Measurements from ENCODE around the gene RNF223.

DNA sequence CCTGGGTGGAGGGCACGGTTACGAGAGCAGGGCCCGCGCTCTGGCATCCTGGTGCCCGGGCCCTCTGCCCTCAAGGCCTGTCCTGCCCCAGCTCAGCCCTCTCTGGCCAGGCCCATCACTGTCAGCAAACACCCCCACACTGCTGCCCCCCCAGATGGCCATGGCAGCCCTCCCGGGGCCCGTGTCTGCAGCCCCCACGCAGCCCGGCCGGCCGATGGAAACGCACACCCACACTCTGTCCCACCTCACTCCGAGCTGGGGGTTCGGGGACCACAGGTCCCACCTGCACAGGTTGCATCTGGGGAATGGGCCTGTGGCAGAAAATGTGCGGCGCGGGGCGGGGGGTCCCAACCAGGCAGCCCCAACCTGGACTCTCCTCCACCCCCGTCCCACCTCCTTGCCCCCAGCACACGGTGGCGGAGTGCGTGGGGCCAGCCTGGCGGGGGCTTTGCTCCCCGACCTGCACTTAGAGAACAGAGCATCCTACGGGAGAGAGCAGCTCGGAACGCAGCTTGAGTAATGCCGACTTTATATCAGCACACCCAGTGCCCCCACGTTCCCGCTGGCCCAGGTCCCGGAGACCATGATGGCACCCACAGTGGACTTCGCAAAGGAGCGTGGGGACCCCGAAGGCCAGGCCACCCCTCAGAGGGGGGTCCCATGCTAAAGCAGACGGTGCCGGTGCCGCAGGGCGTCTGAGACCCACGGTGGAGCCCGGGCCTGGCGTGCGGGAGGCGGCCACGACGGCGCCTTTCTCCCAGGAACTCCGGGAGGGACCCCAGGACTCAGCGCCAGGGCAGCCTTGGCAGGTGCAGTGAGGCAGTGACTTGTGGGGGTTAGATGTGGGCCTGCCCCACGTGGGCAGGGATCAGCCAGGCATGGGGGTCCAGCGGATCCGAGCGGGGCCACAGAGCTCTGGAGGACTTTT lies 7.5 kb upstream of the RNF223 start:
- TF ChIP-seq, protein P1, sequence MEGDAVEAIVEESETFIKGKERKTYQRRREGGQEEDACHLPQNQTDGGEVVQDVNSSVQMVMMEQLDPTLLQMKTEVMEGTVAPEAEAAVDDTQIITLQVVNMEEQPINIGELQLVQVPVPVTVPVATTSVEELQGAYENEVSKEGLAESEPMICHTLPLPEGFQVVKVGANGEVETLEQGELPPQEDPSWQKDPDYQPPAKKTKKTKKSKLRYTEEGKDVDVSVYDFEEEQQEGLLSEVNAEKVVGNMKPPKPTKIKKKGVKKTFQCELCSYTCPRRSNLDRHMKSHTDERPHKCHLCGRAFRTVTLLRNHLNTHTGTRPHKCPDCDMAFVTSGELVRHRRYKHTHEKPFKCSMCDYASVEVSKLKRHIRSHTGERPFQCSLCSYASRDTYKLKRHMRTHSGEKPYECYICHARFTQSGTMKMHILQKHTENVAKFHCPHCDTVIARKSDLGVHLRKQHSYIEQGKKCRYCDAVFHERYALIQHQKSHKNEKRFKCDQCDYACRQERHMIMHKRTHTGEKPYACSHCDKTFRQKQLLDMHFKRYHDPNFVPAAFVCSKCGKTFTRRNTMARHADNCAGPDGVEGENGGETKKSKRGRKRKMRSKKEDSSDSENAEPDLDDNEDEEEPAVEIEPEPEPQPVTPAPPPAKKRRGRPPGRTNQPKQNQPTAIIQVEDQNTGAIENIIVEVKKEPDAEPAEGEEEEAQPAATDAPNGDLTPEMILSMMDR (IDR thresholded peaks at IDR 0.05; ENCODE audit: low read length), result no peak
- TF ChIP-seq EZH2 (optimal IDR thresholded peaks at IDR 0.05; ENCODE audit: low read depth, low read length), result no peak

Data from MM.1S (cell line).